Activated CD8-positive, alpha-beta T cell treated with anti-CD3 and anti-CD28 coated beads for 36 hours (primary cell): ENCODE data around the gene QTRT2. TPM values are rescaled to one million over a fixed set of nuclear protein-coding genes. Genes with fewer than 3 reads are reported as not detected.

Source experiments
- ATAC-seq: fragments of 200-7000 bp; cut with Tn5 transposase; one replicate; pipeline ENCODE4 v1.10.0; 2021; ENCODE audit warnings: mild to moderate bottlenecking, moderate library complexity
- CTCF ChIA-PET: fragments of 350-600 bp; sonication (Branson Sonifier 250); formaldehyde crosslinking; loops from one replicate; lab custom pipeline; 2021; ENCODE audit warnings: antibody characterized with exemption; lab: Charles Lee
- POLR2A ChIA-PET: fragments of 350-600 bp; sonication (Branson Sonifier 250); formaldehyde crosslinking; loops from one replicate; lab custom pipeline; 2021; ENCODE audit warnings: antibody characterized with exemption; lab: Charles Lee
- DNase-seq: peaks from one replicate; pipeline ENCODE4 v3.0.0-alpha.2; 2020
- H3K27ac Mint-ChIP-seq: one replicate; pipeline ENCODE4 v1.8.0; 2021; ENCODE audit warnings: mild to moderate bottlenecking, mixed read lengths
- H3K27me3 Mint-ChIP-seq: one replicate; pipeline ENCODE4 v1.8.0; 2021; ENCODE audit warnings: mixed read lengths
- H3K36me3 Mint-ChIP-seq: one replicate; pipeline ENCODE4 v1.8.0; 2021; ENCODE audit warnings: low read depth, mixed read lengths
- H3K4me1 Mint-ChIP-seq: one replicate; pipeline ENCODE4 v1.8.0; 2021; ENCODE audit warnings: low read depth, mixed read lengths
- H3K4me3 Mint-ChIP-seq: one replicate; pipeline ENCODE4 v1.8.0; 2021; ENCODE audit warnings: mild to moderate bottlenecking, moderate library complexity, mixed read lengths
- H3K9me3 Mint-ChIP-seq: one replicate; pipeline ENCODE4 v1.8.0; 2021; ENCODE audit warnings: mixed read lengths
- CTCF ChIP-seq: fragments of 200-600 bp; IDR thresholded peaks from one replicate; pipeline ENCODE4 v1.8.0; 2022; ENCODE audit warnings: antibody characterized with exemption, mild to moderate bottlenecking
- intact Hi-C: fragments of 100-400 bp; cut with micrococcal nuclease; formaldehyde crosslinking; loops from one replicate; pipeline ENCODE4 v1.10.0; 2022
- total RNA-seq, 2 experiments: library from RNA; stranded (reverse); gene quantifications; one replicate each; pipeline ENCODE4 v1.2.3, GENCODE V29; 2021

Gene QTRT2
- total RNA-seq, 2 experiments from 2014 or later = 31.6 to 36.8 TPM

- Mint-ChIP-seq H3K36me3 (peaks cover 15% of the 10 kb centered on the region), H3K27me3 (no peaks in the 10 kb centered on the region), H3K4me1 (peaks cover 4% of the 10 kb centered on the region), H3K9me3 (no peaks in the 10 kb centered on the region), H3K27ac (no peak overlapping the region), H3K4me3 (no peak overlapping the region)
- ATAC-seq (no peak), DNase-seq (no peak)
- intact Hi-C loops = no loop called here
- ChIA-PET POLR2A (no interaction called here), CTCF (no interaction called here)
- no peak for TF ChIP-seq CTCF
Observed at GRCh38 chr3:114034211-114034610, 22.3 kb upstream of the QTRT2 start.

- CTCF ChIA-PET = no interaction called here
- H3K27ac Mint-ChIP-seq = no peak overlapping the region
- H3K9me3 Mint-ChIP-seq = no peaks in the 10 kb centered on the region
- no peak for TF ChIP-seq CTCF
- DNase-seq (no peak), ATAC-seq (no peak)
- peaks cover 15% of the 10 kb centered on the region for H3K36me3 Mint-ChIP-seq
- POLR2A ChIA-PET = no interaction called here
- no peak overlapping the region for H3K4me3 Mint-ChIP-seq
- peaks cover 4% of the 10 kb centered on the region for H3K4me1 Mint-ChIP-seq
- intact Hi-C loops = no loop called here
- H3K27me3 Mint-ChIP-seq = no peaks in the 10 kb centered on the region
Observed at GRCh38 chr3:114034787-114035545, 21.6 kb upstream of the QTRT2 start.

GRCh38 chr3:114035896-114036295, 20.6 kb upstream of the QTRT2 start:
- ATAC-seq (no peak), DNase-seq (no peak)
- H3K9me3 Mint-ChIP-seq = no peaks in the 10 kb centered on the region
- H3K27me3 Mint-ChIP-seq = no peaks in the 10 kb centered on the region
- H3K4me1 Mint-ChIP-seq = peaks cover 4% of the 10 kb centered on the region
- ChIA-PET POLR2A (no interaction called here), CTCF (no interaction called here)
- H3K27ac Mint-ChIP-seq = no peak overlapping the region
- H3K4me3 Mint-ChIP-seq = no peak overlapping the region
- intact Hi-C loops = no loop called here
- H3K36me3 Mint-ChIP-seq = peaks cover 15% of the 10 kb centered on the region
- no peak for TF ChIP-seq CTCF

GRCh38 chr3:114043205-114043604, 13.3 kb upstream of the QTRT2 start:
- POLR2A ChIA-PET = no interaction called here
- TF ChIP-seq CTCF = no peak

DNA sequence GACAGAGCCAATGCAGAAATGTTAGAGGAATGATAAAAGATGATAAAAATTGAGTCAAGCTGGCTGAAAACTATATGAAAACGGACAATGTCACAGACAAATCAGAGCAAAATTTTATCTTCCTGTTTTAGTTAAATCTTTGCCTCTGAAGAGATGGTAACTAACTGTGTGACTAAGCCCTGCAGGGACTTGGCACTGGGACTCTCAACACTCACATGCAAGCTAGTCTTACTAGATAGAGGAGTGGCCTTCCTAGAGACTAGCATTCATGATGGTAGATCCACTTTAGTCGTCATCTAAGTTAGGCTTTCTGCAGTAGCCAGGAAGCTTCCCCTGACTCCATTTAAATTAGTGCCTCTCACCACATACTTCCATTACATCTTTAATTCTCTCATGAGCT, 4.3 kb upstream of the QTRT2 start:
- H3K27me3 Mint-ChIP-seq = no peaks in the 10 kb centered on the region
- no peak for TF ChIP-seq CTCF
- no peak overlapping the region for H3K4me3 Mint-ChIP-seq
- CTCF ChIA-PET = no interaction called here
- no peak for DNase-seq
- no peak overlapping the region for H3K27ac Mint-ChIP-seq
- no peaks in the 10 kb centered on the region for H3K36me3 Mint-ChIP-seq
- H3K4me1 Mint-ChIP-seq = peaks cover 3% of the 10 kb centered on the region
- POLR2A ChIA-PET = interaction anchor here (0.8 kb wide), 1 partner anchor 13 kb away, joined by 3 read pairs; no protein-coding TSS in a partner anchor
- intact Hi-C loops = no loop called here
- ATAC-seq = no peak
- H3K9me3 Mint-ChIP-seq = no peaks in the 10 kb centered on the region

More at GRCh38 chr3:114043205-114043604, 13.3 kb upstream of the QTRT2 start:
- DNase-seq = no peak
- H3K27ac Mint-ChIP-seq = no peak overlapping the region
- H3K4me1 Mint-ChIP-seq = no peaks in the 10 kb centered on the region
- intact Hi-C loops = no loop called here
- no peak for ATAC-seq
- no peaks in the 10 kb centered on the region for H3K27me3 Mint-ChIP-seq
- H3K9me3 Mint-ChIP-seq = no peaks in the 10 kb centered on the region
- H3K4me3 Mint-ChIP-seq = no peak overlapping the region
- H3K36me3 Mint-ChIP-seq = peaks cover 4% of the 10 kb centered on the region
- CTCF ChIA-PET = no interaction called here
